Vagina (tissue), 2 donors: ENCODE results near the gene DPP6. TPM values are rescaled to one million over a fixed set of nuclear protein-coding genes. Genes with fewer than 3 reads are reported as not detected.

Experiments used
- DNase-seq, 2 donors: peaks; one replicate each; pipeline ENCODE4 v3.0.0-alpha.2; 2017; ENCODE audit errors: extremely low spot score in 2 of 2
- H3K27ac ChIP-seq: fragments of 200-600 bp; sonication (generic); one replicate; pipeline ENCODE4 v1.5.1; 2019
- H3K27me3 ChIP-seq: fragments of 200-600 bp; sonication (generic); one replicate; pipeline ENCODE4 v1.5.1; 2019
- H3K36me3 ChIP-seq, 2 donors: fragments of 200-600 bp; sonication (generic); one replicate each; pipeline ENCODE4 v1.5.1; 2017 to 2019
- H3K4me1 ChIP-seq: fragments of 200-600 bp; sonication (generic); one replicate; pipeline ENCODE4 v1.5.1; 2019
- H3K4me3 ChIP-seq, 2 donors: fragments of 200-600 bp; sonication (generic); 1 replicate in 1 of 2; 2 replicates in 1 of 2; pipeline ENCODE4 v1.5.1; 2016 to 2019
- H3K9me3 ChIP-seq: fragments of 200-600 bp; sonication (generic); one replicate; pipeline ENCODE4 v1.5.1; 2019
- POLR2A ChIP-seq, 2 donors: fragments of 450-650 bp; IDR thresholded peaks; one replicate each; pipeline ENCODE4 v1.6.1; 2017; ENCODE audit warnings: antibody characterized with exemption in 2 of 2, mild to moderate bottlenecking in 2 of 2, moderate library complexity in 2 of 2
- POLR2AphosphoS5 ChIP-seq, 2 donors: sonication (generic); formaldehyde crosslinking; IDR thresholded peaks; one replicate each; pipeline ENCODE4 v1.9.0; 2017; ENCODE audit warnings: antibody characterized with exemption in 2 of 2, mild to moderate bottlenecking in 2 of 2, low read depth in 1 of 2; ENCODE audit not compliant: insufficient read depth in 1 of 2
- intact Hi-C: fragments of 100-400 bp; cut with DNase I; formaldehyde crosslinking; loops from one replicate; pipeline ENCODE4 v1.15.1; 2023
- total RNA-seq: library from RNA; depleted of rRNA; stranded (reverse); fragments of >200 nt; gene quantifications from one replicate; pipeline ENCODE4 v1.2.3, GENCODE V29; 2016
- TF ChIP-seq, protein P1 (sequence below), 3 experiments: fragments of 450-650 bp in 2 of 3; fragments of 200-600 bp in 1 of 3; sonication (generic) in 1 of 3; IDR thresholded peaks; one replicate each; pipeline ENCODE4 v1.5.1; 2017 to 2019; ENCODE audit warnings: antibody characterized with exemption in 3 of 3, mild to moderate bottlenecking in 2 of 3, moderate library complexity in 2 of 3

DPP6 gene
- total RNA-seq, 1 donor from 2014 or later: 7.9 TPM

DNA sequence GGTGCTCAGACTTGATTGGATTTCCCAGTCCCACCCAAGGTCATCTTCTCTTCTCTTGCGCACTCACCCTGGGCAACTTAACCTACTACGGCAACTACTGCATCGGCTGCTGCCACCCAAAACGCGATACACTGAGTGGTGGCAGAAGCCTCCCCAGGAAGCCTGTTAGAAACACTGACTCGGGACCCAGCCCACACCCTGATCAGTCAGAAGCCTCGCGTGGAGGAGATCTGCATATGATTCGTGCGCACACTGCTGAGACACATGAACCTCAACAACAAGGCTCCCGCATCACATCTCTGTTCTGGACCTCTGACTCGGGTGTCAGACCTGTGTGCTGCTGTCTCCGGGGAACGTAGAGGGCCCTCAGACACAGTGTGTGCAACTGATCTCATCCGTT, 531.3 kb downstream of the DPP6 start:
- H3K27me3 ChIP-seq: no peaks in the 10 kb centered on the region
- no peak overlapping the region for H3K4me3 ChIP-seq
- H3K27ac ChIP-seq: no peak overlapping the region
- no peaks in the 10 kb centered on the region for H3K4me1 ChIP-seq
- no peaks in the 10 kb centered on the region for H3K9me3 ChIP-seq
- TF ChIP-seq POLR2AphosphoS5 (IDR thresholded peaks at IDR 0.05; ENCODE audit: insufficient read depth in 1 of 2, low read depth in 1 of 2) (no peak), POLR2A (IDR thresholded peaks at IDR 0.05) (no peak)
- TF ChIP-seq, protein P1, sequence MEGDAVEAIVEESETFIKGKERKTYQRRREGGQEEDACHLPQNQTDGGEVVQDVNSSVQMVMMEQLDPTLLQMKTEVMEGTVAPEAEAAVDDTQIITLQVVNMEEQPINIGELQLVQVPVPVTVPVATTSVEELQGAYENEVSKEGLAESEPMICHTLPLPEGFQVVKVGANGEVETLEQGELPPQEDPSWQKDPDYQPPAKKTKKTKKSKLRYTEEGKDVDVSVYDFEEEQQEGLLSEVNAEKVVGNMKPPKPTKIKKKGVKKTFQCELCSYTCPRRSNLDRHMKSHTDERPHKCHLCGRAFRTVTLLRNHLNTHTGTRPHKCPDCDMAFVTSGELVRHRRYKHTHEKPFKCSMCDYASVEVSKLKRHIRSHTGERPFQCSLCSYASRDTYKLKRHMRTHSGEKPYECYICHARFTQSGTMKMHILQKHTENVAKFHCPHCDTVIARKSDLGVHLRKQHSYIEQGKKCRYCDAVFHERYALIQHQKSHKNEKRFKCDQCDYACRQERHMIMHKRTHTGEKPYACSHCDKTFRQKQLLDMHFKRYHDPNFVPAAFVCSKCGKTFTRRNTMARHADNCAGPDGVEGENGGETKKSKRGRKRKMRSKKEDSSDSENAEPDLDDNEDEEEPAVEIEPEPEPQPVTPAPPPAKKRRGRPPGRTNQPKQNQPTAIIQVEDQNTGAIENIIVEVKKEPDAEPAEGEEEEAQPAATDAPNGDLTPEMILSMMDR (IDR thresholded peaks at IDR 0.05): no peak
- no peaks in the 10 kb centered on the region for H3K36me3 ChIP-seq
- intact Hi-C loops: no loop called here
- DNase-seq: peak in 1 of 2 donors; percentile 65

DNA sequence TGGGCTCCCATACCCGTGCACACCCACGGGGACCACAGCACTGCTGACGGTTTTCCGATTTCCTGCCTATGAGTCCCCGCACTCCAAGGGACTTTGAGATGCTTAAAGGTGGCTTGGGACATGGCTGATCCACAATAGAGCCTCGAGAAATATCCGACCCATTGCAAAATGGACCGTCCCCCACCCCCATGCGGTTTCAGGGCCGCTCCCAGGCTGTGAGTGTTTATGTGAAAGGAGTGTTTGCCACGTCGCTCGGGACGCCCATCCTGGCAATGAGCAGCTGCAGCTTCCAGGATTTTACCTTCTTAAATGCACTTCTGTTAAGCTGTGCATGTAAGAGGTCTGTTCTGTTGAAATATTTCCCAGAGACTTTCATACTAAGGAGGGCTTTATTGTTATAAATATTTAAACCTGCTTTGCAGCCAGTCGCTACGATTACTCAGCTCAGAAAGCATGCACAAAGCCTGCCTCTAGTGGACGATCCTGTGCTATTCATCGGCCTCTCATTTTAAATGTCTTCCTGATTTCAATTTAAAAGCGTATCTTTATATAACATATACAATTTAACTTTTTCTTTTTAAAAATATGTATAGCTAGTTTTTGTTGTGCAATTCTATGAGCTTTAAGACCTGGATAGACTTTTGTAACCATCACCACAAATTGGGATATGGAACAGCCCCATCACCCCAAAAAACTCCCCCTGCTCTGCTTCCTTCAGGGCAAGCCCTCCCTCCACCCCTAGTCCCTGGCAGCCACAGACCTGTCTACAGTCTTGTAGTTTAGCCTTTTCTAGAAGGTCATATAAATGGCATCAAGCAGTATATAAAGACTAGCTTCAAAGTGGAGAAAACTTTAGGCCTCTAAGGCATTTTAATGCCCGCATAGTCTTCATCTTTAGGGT, 532.4 kb downstream of the DPP6 start:
- Histone ChIP-seq H3K4me3 (no peak overlapping the region), H3K27ac (no peak overlapping the region), H3K4me1 (no peaks in the 10 kb centered on the region), H3K36me3 (no peaks in the 10 kb centered on the region), H3K9me3 (no peaks in the 10 kb centered on the region), H3K27me3 (no peaks in the 10 kb centered on the region)
- no peak for DNase-seq
- intact Hi-C loops: no loop called here
- TF ChIP-seq POLR2AphosphoS5 (IDR thresholded peaks at IDR 0.05; ENCODE audit: insufficient read depth in 1 of 2, low read depth in 1 of 2): no peak
- TF ChIP-seq, protein P1 (IDR thresholded peaks at IDR 0.05): no peak
- no peak for TF ChIP-seq POLR2A (IDR thresholded peaks at IDR 0.05)

DNA sequence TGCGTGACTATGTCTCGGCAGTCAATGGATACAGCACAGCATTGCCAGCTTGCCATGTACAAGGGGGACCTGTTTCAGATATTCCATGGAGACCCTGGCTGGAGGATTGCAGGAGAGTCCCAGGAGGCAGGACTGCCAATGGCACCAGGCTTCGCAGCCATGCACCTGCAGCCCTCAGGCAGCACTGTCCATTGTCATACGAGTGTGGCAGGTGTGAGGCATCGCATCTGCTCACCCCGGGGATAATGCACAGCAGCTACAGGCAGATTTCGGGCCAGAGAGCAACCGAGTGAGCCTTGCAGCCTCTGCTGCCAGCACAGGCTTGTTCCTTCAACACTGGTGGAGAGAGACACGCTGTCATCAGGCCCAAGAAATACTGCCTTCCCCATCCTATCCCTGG, 535.6 kb downstream of the DPP6 start:
- H3K4me1 ChIP-seq: no peaks in the 10 kb centered on the region
- no peak overlapping the region for H3K4me3 ChIP-seq
- no peak overlapping the region for H3K27ac ChIP-seq
- H3K27me3 ChIP-seq: no peaks in the 10 kb centered on the region
- intact Hi-C loops: no loop called here
- no peaks in the 10 kb centered on the region for H3K36me3 ChIP-seq
- TF ChIP-seq, protein P1 (IDR thresholded peaks at IDR 0.05): no peak
- TF ChIP-seq POLR2AphosphoS5 (IDR thresholded peaks at IDR 0.05; ENCODE audit: insufficient read depth in 1 of 2, low read depth in 1 of 2) (no peak), POLR2A (IDR thresholded peaks at IDR 0.05) (no peak)
- no peaks in the 10 kb centered on the region for H3K9me3 ChIP-seq
- no peak for DNase-seq

DNA sequence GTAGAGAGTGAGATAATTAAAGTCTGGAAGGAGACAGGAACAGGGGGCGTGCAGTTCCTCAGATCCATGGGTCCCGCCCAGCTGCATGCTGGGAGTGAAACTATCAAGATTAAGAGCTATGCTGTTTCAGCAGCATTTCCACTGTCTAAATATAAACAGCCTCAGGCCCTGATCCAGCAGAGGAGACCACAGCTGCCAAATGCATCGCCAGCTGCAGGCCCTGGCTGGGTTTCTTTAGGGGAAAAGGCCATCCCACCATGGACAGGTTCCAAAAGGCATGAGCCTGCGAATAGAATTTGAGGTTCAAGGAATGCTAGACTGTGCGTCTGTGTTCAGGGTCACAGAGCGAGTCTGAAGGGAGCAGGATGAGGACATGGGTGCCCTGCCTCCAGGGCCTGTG, 539.3 kb downstream of the DPP6 start:
- H3K4me3 ChIP-seq: no peak overlapping the region
- no peaks in the 10 kb centered on the region for H3K36me3 ChIP-seq
- DNase-seq: no peak
- TF ChIP-seq, protein P1 (IDR thresholded peaks at IDR 0.05): no peak
- no peak for TF ChIP-seq POLR2A (IDR thresholded peaks at IDR 0.05)
- TF ChIP-seq POLR2AphosphoS5 (IDR thresholded peaks at IDR 0.05; ENCODE audit: insufficient read depth in 1 of 2, low read depth in 1 of 2): no peak
- H3K9me3 ChIP-seq: no peaks in the 10 kb centered on the region
- H3K27ac ChIP-seq: no peak overlapping the region
- intact Hi-C loops: no loop called here
- no peaks in the 10 kb centered on the region for H3K4me1 ChIP-seq
- no peaks in the 10 kb centered on the region for H3K27me3 ChIP-seq

DNA sequence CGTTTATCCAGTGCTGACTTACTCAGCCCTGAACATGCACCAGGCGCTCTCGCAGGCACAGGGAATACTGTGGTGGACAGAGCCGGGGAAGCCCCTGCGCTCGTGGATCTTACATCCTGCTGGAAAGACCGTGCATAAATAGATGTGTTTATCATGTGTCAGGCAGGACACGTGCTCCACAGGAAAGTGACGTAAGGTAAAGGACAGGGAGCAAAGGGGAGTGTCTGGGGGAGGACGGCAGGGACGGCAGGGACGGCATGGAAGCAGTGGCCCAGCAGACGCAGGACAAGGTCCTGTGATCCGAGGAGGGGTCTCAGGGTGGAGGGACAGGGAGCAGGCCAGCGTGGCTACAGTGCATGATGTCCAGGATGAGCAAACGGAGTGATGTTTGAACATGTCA, 540.2 kb downstream of the DPP6 start:
- no peaks in the 10 kb centered on the region for H3K4me1 ChIP-seq
- no peak for TF ChIP-seq POLR2AphosphoS5 (IDR thresholded peaks at IDR 0.05; ENCODE audit: insufficient read depth in 1 of 2, low read depth in 1 of 2)
- no peak for TF ChIP-seq POLR2A (IDR thresholded peaks at IDR 0.05)
- TF ChIP-seq, protein P1 (IDR thresholded peaks at IDR 0.05): no peak
- H3K4me3 ChIP-seq: no peak overlapping the region
- H3K27ac ChIP-seq: no peak overlapping the region
- H3K9me3 ChIP-seq: no peaks in the 10 kb centered on the region
- H3K36me3 ChIP-seq: no peaks in the 10 kb centered on the region
- intact Hi-C loops: no loop called here
- DNase-seq: no peak
- H3K27me3 ChIP-seq: no peaks in the 10 kb centered on the region
